Activated naive CD4-positive, alpha-beta T cell treated with anti-CD3 and anti-CD28 coated beads, Interleukin-2, amount 50 U/mL, for 72 hours (primary cell): ENCODE measurements around the gene TRAPPC3L. TPM values are rescaled to one million over a fixed set of nuclear protein-coding genes. Genes with fewer than 3 reads are reported as not detected.
"Not testable (repeated sequence)": the region's sequence is repeated elsewhere in the genome, so short reads cannot be mapped to it uniquely, and the experiment has no call there.

Experiments used
- ATAC-seq, 2 donors: fragments of 150-1000 bp; cut with Tn5 transposase; 2 replicates each; pipeline ENCODE4 v1.10.0; 2021; ENCODE audit warnings: mild to moderate bottlenecking in 2 of 2, moderate library complexity in 2 of 2
- DNase-seq, 2 donors: peaks; one replicate each; pipeline ENCODE4 v3.0.0; 2021 to 2022; ENCODE audit warnings: low spot score in 2 of 2
- H3K27ac Mint-ChIP-seq, 2 donors: one replicate each; pipeline ENCODE4 v1.8.0; 2022; ENCODE audit warnings: mild to moderate bottlenecking in 2 of 2, mixed read lengths in 2 of 2
- H3K36me3 Mint-ChIP-seq, 2 donors: one replicate each; pipeline ENCODE4 v1.8.0; 2022; ENCODE audit warnings: mixed read lengths in 2 of 2
- H3K9me3 Mint-ChIP-seq, 2 donors: one replicate each; pipeline ENCODE4 v1.8.0; 2022; ENCODE audit warnings: mixed read lengths in 2 of 2
- total RNA-seq, 2 donors: library from RNA; stranded (reverse); gene quantifications; one replicate each; pipeline ENCODE4 v1.2.3, GENCODE V29; 2022

TRAPPC3L gene
- total RNA-seq, 2 donors from 2014 or later, result not detected

DNA sequence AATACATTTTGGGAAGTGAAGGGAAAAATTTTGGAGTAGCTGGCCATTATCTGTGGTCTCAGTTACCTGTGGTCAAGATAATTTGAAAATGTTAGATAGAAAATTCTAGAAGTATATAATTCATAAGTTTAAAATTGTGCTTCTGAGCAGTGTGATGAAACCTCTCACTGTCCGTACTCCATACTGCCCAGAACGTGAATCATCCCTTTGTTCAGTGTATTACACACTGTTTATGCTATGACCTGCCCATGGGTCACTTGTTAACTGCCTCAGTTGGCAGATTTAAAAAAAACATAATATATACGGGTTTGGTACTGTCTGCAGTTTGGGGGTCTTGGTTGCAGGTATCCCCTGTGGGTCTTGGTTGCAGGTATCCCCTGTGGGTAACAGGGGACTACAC, 38.2 kb downstream of the TRAPPC3L start:
- no peak for ATAC-seq
- Mint-ChIP-seq H3K27ac (no peak overlapping the region), H3K9me3 (peaks cover 6 to 7% of the 10 kb centered on the region in 2 donors), H3K36me3 (peaks cover 0 to 18% of the 10 kb centered on the region in 2 donors)
- DNase-seq, result no peak

DNA sequence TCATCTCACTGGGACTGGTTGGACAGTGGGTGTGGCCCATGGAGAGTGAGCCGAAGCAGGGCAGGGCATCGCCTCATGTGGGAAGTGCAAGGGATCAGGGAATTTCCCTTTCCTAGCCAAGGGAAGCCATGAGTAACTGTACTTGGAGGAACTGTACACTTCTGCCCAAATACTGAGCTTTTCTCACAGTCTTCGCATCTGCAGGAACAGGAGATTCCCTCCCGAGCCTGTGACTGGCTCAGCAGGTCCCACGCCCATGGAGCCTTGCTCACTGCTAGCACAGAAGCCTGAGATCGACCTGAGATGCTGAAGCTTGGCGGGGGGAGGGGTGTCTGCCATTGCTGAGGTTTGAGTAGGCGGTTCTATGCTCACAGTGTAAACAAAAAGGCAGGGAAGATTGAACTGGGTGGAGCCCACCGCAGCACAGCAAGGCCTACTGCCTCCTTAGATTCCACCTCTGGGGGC, 44.5 kb downstream of the TRAPPC3L start:
- H3K27ac Mint-ChIP-seq, result no peak overlapping the region
- DNase-seq, result no peak
- H3K9me3 Mint-ChIP-seq, result peaks cover 7 to 11% of the 10 kb centered on the region in 2 donors
- ATAC-seq, result no peak
- H3K36me3 Mint-ChIP-seq, result peaks cover 0 to 21% of the 10 kb centered on the region in 2 donors

DNA sequence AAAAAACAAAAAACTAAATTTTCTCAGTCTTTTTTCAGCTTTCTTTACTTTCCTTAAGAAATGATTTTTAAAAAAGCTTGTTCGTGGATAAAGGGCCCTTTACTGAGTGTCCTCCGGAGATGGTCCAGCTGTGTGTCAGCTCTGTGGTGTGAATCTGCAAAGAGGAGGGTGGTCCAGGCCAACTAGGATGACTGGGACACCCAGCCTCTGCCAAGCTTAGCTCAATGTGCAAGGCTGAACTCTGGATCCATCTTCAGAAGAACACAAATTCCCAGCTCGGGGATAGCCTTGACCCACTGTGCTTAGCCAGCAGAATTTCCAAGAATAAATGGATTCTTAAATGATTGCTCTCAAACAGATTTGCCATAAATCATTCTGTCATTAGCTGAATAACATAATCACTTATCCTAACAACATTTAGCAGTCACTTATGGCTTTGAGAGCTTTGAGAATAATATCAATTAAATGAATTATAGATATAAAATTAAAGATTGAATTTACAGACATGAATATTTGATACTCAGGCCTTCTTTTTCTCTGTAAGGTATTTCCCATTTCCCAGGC, 48.3 kb downstream of the TRAPPC3L start:
- Mint-ChIP-seq H3K27ac (no peak overlapping the region), H3K9me3 (peaks cover 0 to 4% of the 10 kb centered on the region in 2 donors), H3K36me3 (peaks cover 0 to 8% of the 10 kb centered on the region in 2 donors)
- DNase-seq (no peak), ATAC-seq (no peak)

DNA sequence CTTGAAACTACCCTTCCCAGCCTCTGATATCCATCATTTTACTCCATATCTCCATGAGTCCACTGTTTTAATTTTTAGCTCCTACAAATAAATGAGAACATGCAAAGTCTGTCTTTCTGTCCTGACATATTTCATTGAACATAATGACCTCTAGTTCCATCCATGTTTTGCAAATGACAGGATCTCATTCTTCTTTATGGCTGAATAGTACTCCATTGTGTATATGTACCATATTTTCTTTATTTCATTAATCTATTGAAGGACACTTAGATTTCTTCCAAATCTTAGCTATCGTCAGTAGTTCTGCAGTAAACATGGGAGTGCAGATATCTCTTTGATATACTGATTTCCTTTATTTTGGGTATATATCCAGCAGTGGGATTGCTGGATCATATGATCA, 50.3 kb downstream of the TRAPPC3L start:
- H3K36me3 Mint-ChIP-seq, H3K27ac Mint-ChIP-seq, ATAC-seq, H3K9me3 Mint-ChIP-seq, DNase-seq: not testable (repeated sequence)

DNA sequence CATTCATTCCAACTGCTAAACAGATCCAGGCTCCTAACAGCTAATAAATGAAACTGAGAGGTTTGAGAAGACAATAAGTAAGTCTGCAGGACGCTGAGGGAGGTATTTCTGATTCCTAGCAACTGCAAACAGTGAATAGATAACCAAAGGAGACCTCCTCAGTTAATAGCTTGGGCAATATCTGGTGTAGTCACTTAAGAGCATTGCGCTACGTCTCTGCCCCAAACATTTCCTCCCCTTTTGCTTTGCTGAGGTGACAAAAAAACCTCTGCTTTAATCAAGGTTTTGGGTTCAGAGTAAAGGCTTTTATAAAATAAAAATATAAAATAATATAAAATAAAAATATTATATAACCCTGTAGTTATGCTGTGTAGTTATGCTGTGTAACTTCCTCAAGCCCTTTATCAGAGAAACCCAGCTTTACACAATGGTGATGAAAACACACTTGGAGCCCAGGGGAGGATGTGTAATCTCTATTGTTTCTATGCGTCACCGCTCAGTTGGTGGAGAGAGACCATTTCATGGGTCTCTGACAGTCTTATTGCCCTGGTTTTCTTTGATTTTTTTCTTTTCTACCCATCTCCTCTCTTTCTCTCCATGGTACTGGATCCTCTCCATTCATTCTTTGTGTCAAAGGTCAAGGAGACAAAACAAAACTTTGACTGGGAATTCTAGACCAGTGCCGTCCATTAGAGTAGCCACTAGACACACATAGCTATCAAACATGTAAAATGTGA, 53.0 kb downstream of the TRAPPC3L start:
- H3K9me3 Mint-ChIP-seq, result peaks cover 5 to 7% of the 10 kb centered on the region in 2 donors
- DNase-seq, result no peak
- no peak for ATAC-seq
- H3K36me3 Mint-ChIP-seq, result no peaks in the 10 kb centered on the region
- H3K27ac Mint-ChIP-seq, result no peak overlapping the region

DNA sequence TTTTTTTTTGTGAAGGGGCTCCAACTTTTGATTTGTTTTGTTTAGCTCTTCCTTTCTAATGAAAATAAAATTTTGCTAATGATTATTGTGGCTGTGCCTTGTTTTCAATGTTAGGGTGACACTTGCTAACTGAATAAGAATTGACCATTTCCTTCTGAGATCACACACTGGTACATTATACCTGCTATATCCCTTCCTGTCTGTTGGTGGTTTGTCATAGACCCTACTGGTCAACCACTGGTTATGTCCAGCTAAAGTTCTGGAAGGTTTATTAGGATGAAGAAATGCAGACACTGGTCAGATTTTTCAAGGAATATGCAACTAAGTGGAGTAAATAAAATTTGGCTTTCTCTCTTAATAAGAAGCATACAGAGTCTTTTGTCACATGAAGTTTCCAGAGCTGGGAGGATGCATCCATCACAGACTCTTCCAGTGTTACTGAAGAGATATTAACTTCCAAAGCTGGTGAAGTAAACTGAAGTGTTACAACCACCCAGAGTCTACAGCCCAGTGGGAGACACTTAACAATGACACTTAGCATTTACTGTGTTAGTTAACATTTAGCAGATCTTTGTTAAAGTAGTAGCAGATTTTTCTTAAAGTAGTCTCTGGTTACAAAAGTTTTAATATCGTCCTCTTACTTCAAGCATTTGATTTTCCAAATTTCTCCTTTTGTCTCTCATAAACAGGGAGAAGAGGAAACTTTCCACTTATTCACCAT, 53.7 kb downstream of the TRAPPC3L start:
- Mint-ChIP-seq H3K27ac (no peak overlapping the region), H3K9me3 (peaks cover 5 to 7% of the 10 kb centered on the region in 2 donors), H3K36me3 (no peaks in the 10 kb centered on the region)
- DNase-seq, result no peak
- no peak for ATAC-seq

DNA sequence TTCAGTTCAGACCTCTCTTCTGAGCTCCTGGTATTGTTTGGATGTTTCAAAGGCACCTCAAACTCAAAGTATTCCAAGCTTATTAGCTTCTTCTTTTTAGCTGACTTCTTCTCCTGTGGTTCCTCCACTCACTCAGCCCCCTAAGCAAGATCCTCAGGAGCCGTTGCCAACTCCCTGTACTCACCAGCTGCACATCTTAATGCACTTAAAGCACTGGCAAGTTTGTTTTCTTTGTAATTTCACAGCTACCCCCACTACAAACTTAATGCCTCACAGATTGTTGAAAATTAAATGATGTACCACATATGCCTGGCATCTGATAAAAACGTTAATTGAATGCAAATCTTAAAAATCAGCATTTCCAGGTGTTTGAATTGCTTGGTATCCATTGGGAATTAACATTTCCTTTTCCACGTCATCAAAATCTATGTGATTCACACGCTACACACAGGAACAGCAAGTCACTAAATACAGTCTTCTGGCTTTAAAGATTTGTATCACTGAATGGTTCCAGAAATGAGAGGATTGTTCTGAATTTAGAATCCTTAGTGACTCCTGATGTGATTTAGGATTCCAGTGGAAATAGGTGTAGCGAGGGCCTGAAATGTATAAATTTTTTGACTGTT, 59.8 kb downstream of the TRAPPC3L start:
- no peak for DNase-seq
- no peak for ATAC-seq
- Mint-ChIP-seq H3K36me3 (no peaks in the 10 kb centered on the region), H3K27ac (no peak overlapping the region), H3K9me3 (peaks cover 5 to 6% of the 10 kb centered on the region in 2 donors)

DNA sequence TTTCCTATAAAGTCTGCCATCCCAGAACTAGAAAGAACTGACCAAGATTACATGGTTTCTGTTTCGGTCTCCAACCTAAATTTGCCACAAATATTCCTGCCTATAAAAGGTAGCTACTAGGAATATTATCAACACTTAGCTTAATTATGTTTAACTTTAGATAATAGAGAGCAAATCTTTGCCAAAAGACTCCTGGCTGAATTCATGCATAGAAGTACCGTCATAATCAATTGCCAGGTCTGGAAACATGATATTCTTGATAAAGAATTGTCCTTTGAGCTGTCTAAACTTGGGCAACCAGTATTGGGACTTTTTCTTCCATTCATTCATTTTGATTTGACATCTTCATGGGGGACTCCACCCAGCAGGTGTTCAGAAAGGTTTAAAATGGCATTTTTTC, 61.9 kb downstream of the TRAPPC3L start:
- ATAC-seq (no peak), DNase-seq (no peak)
- Mint-ChIP-seq H3K9me3 (no peaks in the 10 kb centered on the region), H3K27ac (no peak overlapping the region), H3K36me3 (no peaks in the 10 kb centered on the region)

DNA sequence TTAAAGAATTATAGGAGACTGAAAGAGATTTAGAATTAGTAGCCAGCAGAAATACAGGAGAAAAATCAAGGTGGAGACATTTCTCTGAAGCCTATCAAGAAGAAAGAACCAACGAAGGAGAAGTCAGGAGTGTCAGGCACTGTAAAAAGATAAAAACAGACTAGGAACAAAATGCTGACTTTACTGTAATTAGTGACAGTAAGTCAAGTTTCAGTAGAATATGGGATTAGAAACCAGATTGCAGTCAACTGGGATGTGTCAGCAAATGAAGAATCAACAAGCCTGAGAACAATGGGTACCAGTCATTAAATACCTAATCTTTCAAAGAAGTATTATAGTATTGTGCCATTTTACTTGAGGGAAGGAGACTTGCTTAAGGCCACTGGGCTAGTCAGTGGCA, 62.7 kb downstream of the TRAPPC3L start:
- Mint-ChIP-seq H3K36me3 (no peaks in the 10 kb centered on the region), H3K9me3 (no peaks in the 10 kb centered on the region), H3K27ac (no peak overlapping the region)
- DNase-seq, result no peak
- no peak for ATAC-seq

DNA sequence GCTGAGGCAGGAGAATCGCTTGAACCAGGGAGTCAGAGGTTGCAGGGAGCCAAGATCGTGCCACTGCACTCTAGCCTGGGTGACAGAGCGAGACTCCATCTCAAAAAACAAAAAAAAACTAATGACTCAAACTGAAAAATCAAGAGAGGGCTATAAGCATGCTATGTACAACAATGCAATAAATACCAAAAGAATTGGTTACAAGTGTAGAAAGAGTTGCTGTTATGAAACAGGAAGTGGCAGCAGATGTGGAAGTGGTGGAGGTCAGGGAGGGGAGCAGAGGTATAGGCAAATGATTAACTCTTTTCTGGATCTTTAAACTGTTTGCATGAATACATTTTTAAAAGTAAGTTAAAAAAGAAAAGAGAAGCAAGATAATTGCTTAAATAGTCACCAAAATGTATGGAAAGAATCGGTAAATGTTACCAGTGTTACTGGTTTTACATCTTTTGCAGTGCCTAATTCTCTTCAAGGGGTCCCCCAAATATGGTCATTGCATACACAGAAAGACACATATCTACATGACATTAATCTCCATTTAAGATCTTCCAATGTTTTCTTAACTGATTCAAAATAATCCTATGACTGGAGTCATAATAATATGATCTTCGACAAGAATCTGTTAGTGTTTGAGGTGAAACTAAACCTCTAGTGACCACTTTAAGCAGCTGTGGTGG, 69.3 kb downstream of the TRAPPC3L start:
- peak overlapping the region in 1 of 2 donors; percentile 14 for H3K27ac Mint-ChIP-seq
- DNase-seq, result no peak
- ATAC-seq, result peak; percentile 78 to 94
- no peaks in the 10 kb centered on the region for H3K9me3 Mint-ChIP-seq
- no peaks in the 10 kb centered on the region for H3K36me3 Mint-ChIP-seq

DNA sequence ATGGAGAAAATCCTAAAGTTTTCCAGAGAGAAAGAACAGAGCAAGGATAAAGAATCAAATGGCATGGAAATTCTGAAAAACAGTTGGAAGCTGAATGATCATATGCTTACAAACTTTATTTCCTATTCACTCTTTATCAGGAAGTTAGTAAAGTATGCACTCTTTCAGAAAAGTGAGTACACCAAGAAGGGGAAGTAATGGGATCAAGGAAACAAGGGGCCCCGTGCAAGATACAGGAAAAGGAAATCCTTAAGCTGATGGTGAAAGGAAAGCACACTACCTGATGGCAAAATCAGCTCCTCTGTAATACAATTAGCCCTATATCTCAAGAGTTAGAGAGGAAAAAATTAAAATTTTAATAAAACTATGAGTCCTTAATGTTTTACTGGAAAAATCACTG, 70.3 kb downstream of the TRAPPC3L start:
- Mint-ChIP-seq H3K27ac (peak overlapping the region in 1 of 2 donors; percentile 14), H3K9me3 (no peaks in the 10 kb centered on the region), H3K36me3 (no peaks in the 10 kb centered on the region)
- DNase-seq (no peak), ATAC-seq (no peak)

DNA sequence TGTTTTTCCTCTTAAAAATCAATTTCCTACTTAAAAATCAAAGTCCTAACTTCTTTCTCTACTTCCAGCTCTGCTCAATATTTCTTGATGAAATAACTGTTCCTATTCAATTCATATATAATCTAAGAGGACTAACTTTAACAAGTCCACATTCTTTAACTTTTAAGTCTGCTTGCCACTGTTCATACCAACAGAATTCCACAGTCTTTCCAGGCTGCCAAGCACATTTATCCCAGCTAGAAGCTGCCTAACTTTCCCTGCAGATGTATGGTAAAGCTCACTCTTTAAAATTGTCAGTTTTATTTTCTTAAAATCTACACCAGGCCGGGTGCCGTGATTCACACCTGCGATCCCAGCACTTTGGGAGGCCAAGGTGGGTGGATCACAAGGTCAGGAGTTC, 72.8 kb downstream of the TRAPPC3L start:
- DNase-seq, result no peak
- Mint-ChIP-seq H3K9me3 (no peaks in the 10 kb centered on the region), H3K27ac (no peak overlapping the region), H3K36me3 (no peaks in the 10 kb centered on the region)
- ATAC-seq, result no peak

DNA sequence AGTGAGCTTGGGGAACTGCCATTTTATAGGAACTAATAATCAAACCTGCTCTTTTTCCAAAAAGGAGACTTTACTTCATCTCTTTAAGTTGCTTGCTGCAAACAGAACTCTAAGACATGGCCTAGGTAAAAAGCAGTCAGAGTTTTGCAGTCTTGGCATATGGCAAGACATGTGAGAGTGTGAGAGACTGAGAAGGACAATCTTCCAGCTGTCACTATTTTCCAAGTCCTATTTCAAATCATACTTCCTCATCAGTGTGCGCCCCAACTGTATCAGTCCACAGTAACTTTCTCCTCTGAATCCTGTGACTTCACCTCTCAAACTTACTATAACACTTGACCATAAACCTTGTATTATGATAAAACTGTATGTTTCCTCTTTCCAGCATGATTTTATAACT, 74.0 kb downstream of the TRAPPC3L start:
- Mint-ChIP-seq H3K36me3 (no peaks in the 10 kb centered on the region), H3K9me3 (no peaks in the 10 kb centered on the region), H3K27ac (no peak overlapping the region)
- no peak for ATAC-seq
- DNase-seq, result no peak

DNA sequence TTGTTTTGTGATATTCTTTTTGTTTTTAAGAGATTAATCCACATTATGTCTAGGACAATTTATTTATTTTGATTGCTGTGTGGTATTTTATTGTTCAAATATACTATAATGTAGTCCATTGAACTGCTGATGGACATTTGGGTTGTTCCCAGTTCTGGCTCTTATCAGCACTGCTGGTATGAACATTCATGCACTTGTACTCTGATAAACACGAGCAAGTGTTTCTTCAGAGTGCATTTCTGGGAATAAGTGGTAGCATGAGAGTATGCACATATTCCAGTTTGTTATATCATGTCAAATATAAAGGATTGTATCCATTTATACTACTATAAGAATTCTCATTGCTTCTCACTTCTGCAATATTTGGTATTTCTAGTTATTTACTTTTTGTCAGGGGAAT, 77.2 kb downstream of the TRAPPC3L start:
- no peak overlapping the region for H3K27ac Mint-ChIP-seq
- DNase-seq, result no peak

DNA sequence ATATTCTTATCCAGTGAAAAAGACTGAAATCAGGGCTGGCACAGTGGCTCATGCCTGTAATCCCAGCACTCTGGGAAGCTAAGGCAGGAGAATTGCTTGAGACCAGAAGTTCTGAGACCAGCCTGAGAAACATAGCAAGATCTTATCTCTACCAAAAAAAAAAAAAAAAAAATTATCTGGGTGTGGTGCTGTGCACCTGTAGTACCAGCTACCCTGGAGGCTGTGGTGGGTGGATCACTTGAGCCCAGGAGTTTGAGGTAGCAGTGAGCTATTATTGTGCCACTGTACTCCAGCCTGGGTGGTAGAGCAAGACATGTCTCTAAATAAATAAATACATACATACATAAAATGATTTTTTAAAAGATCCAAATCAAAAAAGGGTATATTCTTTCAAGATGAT, 78.0 kb downstream of the TRAPPC3L start:
- Mint-ChIP-seq H3K9me3 (no peaks in the 10 kb centered on the region), H3K36me3 (no peaks in the 10 kb centered on the region), H3K27ac (no peak overlapping the region)
- ATAC-seq, result no peak
- DNase-seq, result no peak

More for the DNA sequence above, 77.2 kb downstream of the TRAPPC3L start:
- H3K9me3 Mint-ChIP-seq, result no peaks in the 10 kb centered on the region
- H3K36me3 Mint-ChIP-seq, result no peaks in the 10 kb centered on the region
- no peak for ATAC-seq

DNA sequence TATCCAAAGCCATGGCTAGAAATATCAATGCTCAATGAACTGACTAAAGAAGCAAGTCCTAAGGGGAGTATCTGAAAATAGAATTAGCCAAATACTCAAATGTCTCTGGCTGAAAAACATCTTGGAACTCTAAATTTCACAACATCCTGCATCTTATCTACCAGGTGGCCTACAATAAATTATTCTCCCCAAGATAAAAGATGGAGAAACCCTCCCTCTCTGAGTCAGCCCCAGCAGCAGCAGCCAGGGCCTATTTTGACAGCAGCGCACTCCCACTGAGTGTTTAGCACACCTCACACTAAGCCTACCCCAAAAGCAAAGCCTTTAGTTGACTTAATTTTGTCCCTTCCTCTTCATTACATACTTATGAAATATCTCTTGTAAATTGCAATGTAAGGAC, 78.4 kb downstream of the TRAPPC3L start:
- DNase-seq (no peak), ATAC-seq (no peak)
- H3K27ac Mint-ChIP-seq, result no peak overlapping the region
- no peaks in the 10 kb centered on the region for H3K36me3 Mint-ChIP-seq
- no peaks in the 10 kb centered on the region for H3K9me3 Mint-ChIP-seq
